K562 (cell line): ENCODE results near the gene NFATC1. TPM values are rescaled to one million over a fixed set of nuclear protein-coding genes. Genes with fewer than 3 reads are reported as not detected.

Source experiments
- ATAC-seq: fragments of 200-7000 bp; cut with Tn5 transposase; 3 replicates; pipeline ENCODE4 v1.9.1; 2020; ENCODE audit warnings: moderate library complexity
- BruUV-seq: library from RNA; stranded (reverse); fragments of 400-500 nt; replicated peaks from 2 replicates; lab custom pipeline; 2021; lab: Mats Ljungman, UMichigan
- CTCF ChIA-PET: fragments of 300-600 bp; formaldehyde crosslinking; extraction: SDS; loops from one replicate; lab custom pipeline; 2021; ENCODE audit warnings: low intra/inter-chr PET ratio; lab: Yijun Ruan, JAX
- POLR2A ChIA-PET: fragments of 300-600, 350-650 bp; sonication (Branson Sonifier 250); formaldehyde crosslinking; extraction: SDS; loops from one replicate; lab custom pipeline; 2021; ENCODE audit warnings: antibody characterized with exemption, inconsistent platforms; lab: Yijun Ruan, JAX
- DNase-seq, 4 experiments: peaks; one replicate each; pipeline versions ENCODE4 v3.0.0 to v3.0.0-alpha.2; 2011 to 2018; ENCODE audit warnings: low spot score in 3 of 4, mixed read lengths in 3 of 4; ENCODE audit errors: extremely low read depth in 1 of 4
- FAIRE-seq: peaks from 2 replicates; lab custom pipeline; 2011; peaks lifted over from hg19 to GRCh38; lab: Jason Lieb, UNC
- H2AFZ ChIP-seq: 2 replicates; pipeline ENCODE4 v1.6.0; 2011; ENCODE audit warnings: low read depth, low read length, control low read depth, inconsistent platforms
- H3K27ac ChIP-seq: fragments of 200-600 bp; 3 replicates; pipeline ENCODE4 v1.8.0; 2011; ENCODE audit warnings: low read depth, mild to moderate bottlenecking, control low read depth, inconsistent platforms, low read length, moderate library complexity, mixed read lengths; ENCODE audit errors: extremely low read depth
- H3K27me3 ChIP-seq, 2 experiments: fragments of 300-600 bp in 1 of 2; 2 replicates in 1 of 2; 3 replicates in 1 of 2; pipeline versions ENCODE4 v1.6.0 to v1.8.0; 2011; ENCODE audit warnings: inconsistent platforms in 2 of 2, low read length in 2 of 2, mild to moderate bottlenecking in 1 of 2, mixed read lengths in 1 of 2, moderate library complexity in 1 of 2; ENCODE audit not compliant: control insufficient read depth in 2 of 2, insufficient read depth in 2 of 2
- H3K36me3 ChIP-seq: fragments of 300-600 bp; 3 replicates; pipeline ENCODE4 v1.8.0; 2011; ENCODE audit warnings: mild to moderate bottlenecking, low read length, inconsistent platforms; ENCODE audit not compliant: control insufficient read depth, insufficient read depth
- H3K4me1 ChIP-seq, 2 experiments: fragments of 200-600 bp in 1 of 2; replicated peaks in 1 of 2; 2 replicates in 1 of 2; 3 replicates in 1 of 2; pipeline versions ENCODE4 v1.5.1 to v1.8.0; 2011; ENCODE audit warnings: inconsistent platforms in 2 of 2, low read length in 2 of 2, mild to moderate bottlenecking in 1 of 2, mixed read lengths in 1 of 2, moderate library complexity in 1 of 2; ENCODE audit not compliant: control insufficient read depth in 2 of 2, insufficient read depth in 2 of 2
- H3K4me2 ChIP-seq: 2 replicates; pipeline ENCODE4 v1.6.1; 2011; ENCODE audit warnings: low read length, control low read depth, inconsistent platforms, mixed read lengths; ENCODE audit not compliant: insufficient read depth
- H3K4me3 ChIP-seq: fragments of 200-600 bp; sonication (generic), shearing (Covaris generic); 2 replicates; pipeline ENCODE4 v1.5.1; 2016; ENCODE audit warnings: control low read depth, inconsistent platforms
- H3K79me2 ChIP-seq: fragments of 200-600 bp; 3 replicates; pipeline ENCODE4 v1.8.0; 2011; ENCODE audit warnings: low read length, inconsistent platforms; ENCODE audit not compliant: control insufficient read depth, insufficient read depth
- H3K9ac ChIP-seq, 2 experiments: 2 replicates each; pipeline versions ENCODE4 v1.6.0 to v1.6.1; 2011; ENCODE audit warnings: low read depth in 2 of 2, low read length in 2 of 2, control low read depth in 1 of 2, inconsistent platforms in 1 of 2, mild to moderate bottlenecking in 1 of 2, mixed read lengths in 1 of 2; ENCODE audit not compliant: insufficient read depth in 1 of 2
- H3K9me1 ChIP-seq: one replicate; pipeline ENCODE4 v1.6.0; 2011; ENCODE audit warnings: inconsistent platforms, mild to moderate bottlenecking, low read length, moderate library complexity; ENCODE audit not compliant: control insufficient read depth, insufficient read depth
- H3K9me3 ChIP-seq: replicated peaks from 2 replicates; pipeline ENCODE4 v1.5.1; 2011; ENCODE audit warnings: low read depth, low read length, inconsistent platforms; ENCODE audit not compliant: control insufficient read depth, insufficient read depth
- H4K20me1 ChIP-seq: replicated peaks from 2 replicates; pipeline ENCODE4 v1.6.1; 2011; ENCODE audit warnings: low read length, inconsistent platforms, mixed read lengths; ENCODE audit not compliant: control insufficient read depth, insufficient read depth
- CC2D1A ChIP-seq: fragments of 450-650 bp; IDR thresholded peaks from 2 replicates; pipeline ENCODE4 v1.6.1; 2017; ENCODE audit warnings: mild to moderate bottlenecking
- CEBPG ChIP-seq, 3 experiments: fragments of 200-800 bp in 1 of 3; sonication (Bioruptor generic) in 1 of 3; sonication (generic) in 1 of 3; formaldehyde crosslinking in 1 of 3; IDR thresholded peaks in 2 of 3; conservative IDR thresholded peaks in 1 of 3; 2 replicates each; pipeline versions ENCODE4 v1.6.1 to v1.8.0; 2016 to 2022; ENCODE audit warnings: missing compliant biosample characterization in 2 of 3, missing genetic modification characterization in 2 of 3, mild to moderate bottlenecking in 1 of 3, missing genetic modification reagents in 1 of 3
- FOXJ3 ChIP-seq: sonication (generic); formaldehyde crosslinking; IDR thresholded peaks from 2 replicates; pipeline ENCODE4 v1.4.0; 2020; ENCODE audit warnings: mild to moderate bottlenecking, missing genetic modification reagents
- KDM2B ChIP-seq: fragments of 250-450 bp; sonication (Bioruptor Pico); IDR thresholded peaks from 2 replicates; pipeline ENCODE4 v1.8.0; 2021; ENCODE audit warnings: mild to moderate bottlenecking, moderate library complexity
- LARP7 ChIP-seq: fragments of 450-650 bp; IDR thresholded peaks from 2 replicates; pipeline ENCODE4 v1.6.1; 2016
- MED1 ChIP-seq: sonication (generic); formaldehyde crosslinking; IDR thresholded peaks from 2 replicates; pipeline ENCODE4 v1.8.1; 2023; ENCODE audit warnings: missing genetic modification reagents, borderline replicate concordance
- NCOA4 ChIP-seq: fragments of 450-650 bp; IDR thresholded peaks from 2 replicates; pipeline ENCODE4 v1.6.1; 2018; ENCODE audit warnings: mild to moderate bottlenecking; ENCODE audit not compliant: partially characterized antibody
- SMAD4 ChIP-seq: fragments of 250-450 bp; sonication (Bioruptor Pico); conservative IDR thresholded peaks from 2 replicates; pipeline ENCODE4 v1.8.0; 2021; ENCODE audit warnings: inconsistent platforms, mild to moderate bottlenecking, moderate library complexity
- ZNF134 ChIP-seq: fragments of 250-450 bp; sonication (Bioruptor Pico); conservative IDR thresholded peaks from 2 replicates; pipeline ENCODE4 v1.4.0; 2020
- ZNF143 ChIP-seq: sonication (generic); formaldehyde crosslinking; IDR thresholded peaks from 2 replicates; pipeline ENCODE4 v1.9.0; 2022; ENCODE audit warnings: mild to moderate bottlenecking, missing genetic modification reagents
- ZNF212 ChIP-seq: fragments of 450-650 bp; formaldehyde crosslinking; IDR thresholded peaks from 2 replicates; pipeline ENCODE4 v1.4.0; 2020; ENCODE audit warnings: mild to moderate bottlenecking
- ZNF217 ChIP-seq: sonication (generic); formaldehyde crosslinking; IDR thresholded peaks from 2 replicates; pipeline ENCODE4 v1.8.0; 2022; ENCODE audit warnings: mild to moderate bottlenecking, missing genetic modification reagents
- ZNF316 ChIP-seq: fragments of 450-650 bp; IDR thresholded peaks from 2 replicates; pipeline ENCODE4 v1.6.1; 2016
- WGBS: fragments of 100-300 bp; shearing (Covaris generic); methylation state at CpG from one replicate; pipeline ENCODE4 v1.1.6; 2016; ENCODE audit warnings: low coverage, mixed read lengths; ENCODE audit not compliant: insufficient coverage; ENCODE audit errors: missing lambda C conversion rate; 5-methylcytosine and 5-hydroxymethylcytosine counted together
- in situ Hi-C: fragments of 300-500 bp; cut with MboI; formaldehyde crosslinking; loops from 4 replicates; pipeline ENCODE4 v1.15.0; 2018; ENCODE audit warnings: inconsistent platforms, mixed read lengths
- intact Hi-C: fragments of 100-400 bp; cut with micrococcal nuclease; formaldehyde crosslinking; loops from 2 replicates; pipeline ENCODE4 v1.14.2; 2022
- polyA plus RNA-seq, 8 experiments: library from polyadenylated mRNA; depleted of rRNA in 4 of 8; stranded (reverse) in 5 of 8; unstranded in 3 of 8; fragments of >200 nt; fragmentation: Nextera tagmentation in 2 of 8; fragmentation: Illumina TruSeq in 1 of 8; extraction: Ambion mirVana in 2 of 8; extraction: Trizol in 1 of 8; gene quantifications; 2 replicates each; pipeline versions ENCODE4 v1.2.1 to v1.2.3, GENCODE V29; 2011 to 2014; ENCODE audit warnings: inconsistent platforms in 1 of 8, missing spikeins in 1 of 8
- total RNA-seq, 7 experiments: library from RNA; depleted of rRNA in 6 of 7; stranded (reverse); fragments of >200 nt in 6 of 7; fragmentation: Illumina TruSeq in 2 of 7; extraction: Trizol in 2 of 7; gene quantifications; 2 replicates each; pipeline versions ENCODE4 v1.2.1 to v1.2.3, GENCODE V29; 2011 to 2021; ENCODE audit warnings: low replicate concordance in 1 of 7
- TF ChIP-seq, protein P1 (sequence below): fragments of 450-650 bp; IDR thresholded peaks from 2 replicates; pipeline ENCODE4 v1.6.1; 2016

NFATC1 gene
- total and polyA plus RNA-seq, 9 of the 15 experiments (the other 6 are each of a cell fraction or from before 2014, with no cell fraction given) = 1.1 to 16.4 (median 2.5) TPM

- TF ChIP-seq ZNF134 (CRISPR knock-in tag) (no peak), ZNF143 (CRISPR knock-in tag) (no peak), CEBPG (CRISPR knock-in tag; IDR thresholded peaks at IDR 0.05) (no peak), CEBPG (tag; conservative IDR thresholded peaks at IDR 0.05 in 1 of 2, IDR thresholded peaks at IDR 0.05 in 1 of 2) (no peak), MED1 (CRISPR knock-in tag) (no peak)
Measured at GRCh38 chr18:79460481-79461300, 65.0 kb downstream of the NFATC1 start (continued).

DNA sequence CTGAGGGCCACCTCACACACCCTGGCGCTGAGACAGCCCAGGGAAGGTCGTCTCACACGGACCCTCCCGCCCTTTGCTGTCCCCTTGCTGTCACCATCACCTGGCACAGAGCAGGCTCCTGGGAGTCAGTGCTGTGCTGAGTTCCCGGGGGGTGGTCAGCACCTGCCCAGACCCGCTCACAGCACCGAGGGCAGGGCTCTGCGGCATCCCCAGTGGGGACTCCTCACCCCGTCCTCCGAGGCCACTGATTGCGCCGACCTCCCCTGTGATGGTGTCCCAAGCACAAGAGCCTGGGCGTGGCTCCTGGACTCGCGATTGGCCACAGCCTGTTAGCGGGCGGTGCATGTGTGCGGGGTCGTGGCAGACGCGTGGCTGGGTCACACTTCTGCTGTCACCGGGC is 65.9 kb downstream of the NFATC1 start:
- no peak overlapping the region for H3K27ac ChIP-seq
- H3K36me3 ChIP-seq = no peaks in the 10 kb centered on the region
- ATAC-seq (no peak), DNase-seq (no peak), FAIRE-seq (no peak)
- H3K9ac ChIP-seq = no peak overlapping the region
- in situ Hi-C loops = no loop called here
- no TSS peak for BruUV-seq
- CTCF ChIA-PET = no interaction called here
- no peak overlapping the region for H3K4me3 ChIP-seq
- H2AFZ ChIP-seq = no peak overlapping the region
- H3K9me1 ChIP-seq = no peaks in the 10 kb centered on the region
- H3K27me3 ChIP-seq = no peaks in the 10 kb centered on the region
- intact Hi-C loops = no loop called here
- H3K4me2 ChIP-seq = no peak overlapping the region
- TF ChIP-seq SMAD4 (CRISPR knock-in tag) = no peak
- no peak for TF ChIP-seq CC2D1A
- TF ChIP-seq, protein P1, sequence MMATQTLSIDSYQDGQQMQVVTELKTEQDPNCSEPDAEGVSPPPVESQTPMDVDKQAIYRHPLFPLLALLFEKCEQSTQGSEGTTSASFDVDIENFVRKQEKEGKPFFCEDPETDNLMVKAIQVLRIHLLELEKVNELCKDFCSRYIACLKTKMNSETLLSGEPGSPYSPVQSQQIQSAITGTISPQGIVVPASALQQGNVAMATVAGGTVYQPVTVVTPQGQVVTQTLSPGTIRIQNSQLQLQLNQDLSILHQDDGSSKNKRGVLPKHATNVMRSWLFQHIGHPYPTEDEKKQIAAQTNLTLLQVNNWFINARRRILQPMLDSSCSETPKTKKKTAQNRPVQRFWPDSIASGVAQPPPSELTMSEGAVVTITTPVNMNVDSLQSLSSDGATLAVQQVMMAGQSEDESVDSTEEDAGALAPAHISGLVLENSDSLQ = no peak
- no peak for TF ChIP-seq NCOA4
- no peak for TF ChIP-seq FOXJ3
- no peak for TF ChIP-seq ZNF316
- no peak for TF ChIP-seq ZNF217
- TF ChIP-seq KDM2B (CRISPR knock-in tag) = no peak
- no peak for TF ChIP-seq LARP7
- no peak for TF ChIP-seq ZNF212 (CRISPR knock-in tag)
- no peaks in the 10 kb centered on the region for H3K79me2 ChIP-seq
- no peaks in the 10 kb centered on the region for H3K9me3 ChIP-seq
- H4K20me1 ChIP-seq = no peaks in the 10 kb centered on the region
- no CpG with 5 or more reads among the region's 22 CpGs for WGBS
- POLR2A ChIA-PET = no interaction called here
- H3K4me1 ChIP-seq = peaks cover 0 to 26% of the 10 kb centered on the region in 2 experiments; a peak in 2 of 5 replicates
